DND-41 (cell line): ENCODE measurements around the gene RGS1.

Source experiments
- CTCF ChIP-seq: IDR thresholded peaks from 2 replicates; pipeline ENCODE4 v1.5.1; 2012; ENCODE audit warnings: borderline replicate concordance, low read length, moderate library complexity, mild to moderate bottlenecking; ENCODE audit not compliant: poor library complexity, severe bottlenecking; ENCODE audit errors: extremely low read depth
- EZH2 ChIP-seq: IDR thresholded peaks from 3 replicates; pipeline ENCODE4 v1.6.1; 2012; ENCODE audit warnings: borderline replicate concordance, low read depth, mild to moderate bottlenecking, moderate library complexity, low read length, inconsistent platforms; ENCODE audit not compliant: severe bottlenecking

- no peak for TF ChIP-seq CTCF
- no peak for TF ChIP-seq EZH2
Observed at GRCh38 chr1:192615055-192615454, 39.5 kb downstream of the RGS1 start.
